ENCODE measurements around the gene HOXB7. TPM values are rescaled to one million over a fixed set of nuclear protein-coding genes. Genes with fewer than 3 reads are reported as not detected.

Gene HOXB7
- 0.34 and 0.73 TPM in 2 replicates for total RNA-seq

DNA sequence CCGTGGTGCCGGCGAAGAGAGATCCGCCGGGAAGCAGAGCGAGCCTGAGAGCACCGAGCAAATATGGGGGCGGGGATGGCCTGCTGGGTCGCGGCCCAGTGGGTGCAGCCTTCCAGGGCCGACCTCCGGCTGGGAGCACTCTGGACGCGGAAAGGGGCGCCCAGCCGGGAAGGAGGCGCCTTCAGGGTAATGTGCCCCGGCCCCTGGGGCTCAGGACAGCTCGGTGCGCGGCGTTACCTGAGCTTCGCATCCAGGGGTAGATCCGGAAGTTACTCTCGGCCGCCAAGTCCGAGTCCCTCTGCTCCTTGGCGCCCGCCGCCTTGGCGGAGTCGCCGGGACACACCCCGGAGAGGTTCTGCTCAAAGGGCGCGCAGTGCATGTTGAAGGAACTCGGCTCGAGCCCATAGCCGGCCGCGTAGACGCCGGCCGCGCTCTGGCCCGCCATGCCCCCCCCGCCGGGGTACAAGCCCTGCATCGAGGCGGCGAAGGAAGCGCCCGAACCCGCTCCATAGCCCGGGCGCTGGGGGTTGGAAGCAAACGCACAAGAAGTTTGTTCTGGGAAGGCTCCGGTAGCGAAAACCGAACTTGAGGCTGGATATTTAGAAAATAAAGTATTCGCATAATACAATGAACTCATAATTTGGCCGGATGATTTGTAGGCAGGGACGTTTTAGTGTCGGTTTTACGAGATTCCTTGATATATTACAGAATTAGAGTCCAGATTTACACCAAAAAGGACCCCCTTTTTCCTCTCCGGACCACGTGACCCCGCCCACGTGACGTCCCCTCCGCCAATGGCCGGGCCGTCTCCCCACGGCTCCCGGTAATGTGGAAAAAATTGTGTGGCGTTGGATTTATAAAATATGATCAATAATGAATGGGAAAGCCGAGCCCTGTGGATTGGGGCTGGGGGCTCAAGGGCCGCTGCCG, at the start of gene HOXB7:
Gene HOXB7, minus strand, starts transcription at position 736 of the 930 bp plus-strand sequence. Its CDS starts 99 bp downstream, at position 637.
- intact Hi-C loops (cut with micrococcal nuclease): loop anchor here (5.0 to 10.0 kb wide), 2 partner anchors 117 to 384 kb away; partner anchors contain the start of genes HOXB13 and IGF2BP1

DNA sequence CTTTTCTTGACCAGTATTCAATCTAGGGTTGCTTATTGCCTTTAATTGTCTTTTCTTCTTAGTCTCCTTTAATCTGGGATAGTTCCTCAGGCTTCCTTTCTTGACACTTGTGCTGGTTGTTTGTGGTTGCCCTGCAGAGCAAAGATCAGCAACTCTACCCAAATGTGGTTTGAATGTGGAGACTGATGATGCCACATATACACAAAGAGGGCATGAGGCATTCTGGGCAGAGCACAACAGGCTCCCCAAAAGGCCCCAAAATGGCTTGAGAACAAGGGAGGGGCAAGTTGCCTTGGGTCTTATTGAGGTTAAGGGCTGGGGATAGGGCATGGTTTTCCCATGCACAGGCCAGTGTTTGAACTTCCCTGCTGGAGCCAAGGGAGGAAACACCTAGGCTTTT, 45.1 kb upstream of the HOXB7 start:
- intact Hi-C loops (cut with micrococcal nuclease): no loop called here

DNA sequence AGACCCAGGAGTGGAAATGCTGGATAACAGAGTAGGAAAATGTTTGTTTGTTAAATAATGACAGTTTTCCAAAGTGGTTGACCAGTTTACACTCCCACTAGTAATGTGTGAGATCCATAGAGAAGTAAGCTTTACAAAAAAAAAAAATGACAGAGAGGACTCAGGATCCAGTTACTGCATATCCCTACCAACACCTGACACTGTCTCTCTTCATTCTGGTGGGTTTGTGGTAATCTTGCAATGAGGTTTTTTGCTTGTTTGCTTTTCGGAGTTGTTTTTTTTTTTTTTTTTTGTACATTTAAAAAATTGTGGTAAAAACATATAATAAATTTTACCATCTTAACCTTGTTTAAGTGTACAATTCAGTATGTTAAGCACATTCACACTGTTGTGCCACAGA, 38.9 kb upstream of the HOXB7 start:
- intact Hi-C loops (cut with micrococcal nuclease): no loop called here

DNA sequence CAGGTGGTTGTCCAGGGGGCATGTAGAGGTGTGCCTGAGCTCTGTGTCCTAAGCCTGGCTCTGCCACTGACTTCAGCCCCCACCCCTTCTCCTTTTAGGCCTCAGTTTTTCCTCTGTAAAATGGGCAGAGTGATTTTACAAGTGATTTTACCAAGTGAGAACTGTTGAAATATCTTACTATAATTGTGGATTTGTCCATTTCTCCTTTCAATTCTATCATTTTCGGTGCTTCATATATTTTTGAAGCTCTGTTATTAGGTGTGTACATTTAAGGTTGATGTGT, 37.1 kb upstream of the HOXB7 start:
- intact Hi-C loops (cut with micrococcal nuclease): no loop called here

DNA sequence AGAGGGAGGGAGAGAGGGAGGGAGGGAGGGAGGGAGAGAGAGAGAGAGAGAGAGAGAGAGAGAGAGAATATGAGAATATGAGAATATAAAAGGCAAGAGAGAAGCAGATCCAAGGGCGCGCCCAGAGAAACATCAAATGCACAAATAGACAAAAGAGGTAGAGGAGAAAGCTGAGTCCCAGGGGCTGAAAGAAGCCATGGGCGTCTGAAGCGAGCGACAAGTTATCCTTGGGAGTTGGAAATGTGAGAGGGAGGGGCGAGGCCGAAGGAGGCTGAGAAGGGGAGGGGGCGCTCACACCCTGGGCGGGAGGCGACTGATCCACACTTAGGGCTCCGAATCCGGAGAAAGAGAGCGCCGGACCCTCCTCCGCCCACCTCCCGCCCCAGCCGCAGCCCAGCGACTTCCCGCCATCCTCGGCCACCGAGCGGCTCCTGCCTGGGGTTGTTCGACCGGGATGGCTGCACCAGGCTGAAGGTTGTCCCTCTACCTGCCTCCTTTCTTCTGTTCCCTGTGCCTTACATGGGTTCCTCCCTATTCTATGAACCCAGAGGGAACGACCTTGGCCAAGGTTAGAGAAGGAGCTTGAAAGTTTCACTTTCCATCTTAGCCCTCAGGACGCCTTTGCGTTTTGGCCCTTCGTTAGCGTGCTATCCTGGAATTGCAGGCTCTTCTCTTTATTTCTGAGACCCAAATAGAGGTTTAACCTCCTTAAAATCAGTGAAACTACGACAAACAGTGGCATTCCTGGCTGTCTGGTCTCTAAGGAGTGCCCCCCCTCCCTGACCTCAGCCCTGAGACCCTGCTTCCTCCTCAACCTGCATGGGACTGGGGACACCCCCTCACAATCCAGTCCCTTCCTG, 36.5 kb upstream of the HOXB7 start:
- intact Hi-C loops (cut with micrococcal nuclease): no loop called here

DNA sequence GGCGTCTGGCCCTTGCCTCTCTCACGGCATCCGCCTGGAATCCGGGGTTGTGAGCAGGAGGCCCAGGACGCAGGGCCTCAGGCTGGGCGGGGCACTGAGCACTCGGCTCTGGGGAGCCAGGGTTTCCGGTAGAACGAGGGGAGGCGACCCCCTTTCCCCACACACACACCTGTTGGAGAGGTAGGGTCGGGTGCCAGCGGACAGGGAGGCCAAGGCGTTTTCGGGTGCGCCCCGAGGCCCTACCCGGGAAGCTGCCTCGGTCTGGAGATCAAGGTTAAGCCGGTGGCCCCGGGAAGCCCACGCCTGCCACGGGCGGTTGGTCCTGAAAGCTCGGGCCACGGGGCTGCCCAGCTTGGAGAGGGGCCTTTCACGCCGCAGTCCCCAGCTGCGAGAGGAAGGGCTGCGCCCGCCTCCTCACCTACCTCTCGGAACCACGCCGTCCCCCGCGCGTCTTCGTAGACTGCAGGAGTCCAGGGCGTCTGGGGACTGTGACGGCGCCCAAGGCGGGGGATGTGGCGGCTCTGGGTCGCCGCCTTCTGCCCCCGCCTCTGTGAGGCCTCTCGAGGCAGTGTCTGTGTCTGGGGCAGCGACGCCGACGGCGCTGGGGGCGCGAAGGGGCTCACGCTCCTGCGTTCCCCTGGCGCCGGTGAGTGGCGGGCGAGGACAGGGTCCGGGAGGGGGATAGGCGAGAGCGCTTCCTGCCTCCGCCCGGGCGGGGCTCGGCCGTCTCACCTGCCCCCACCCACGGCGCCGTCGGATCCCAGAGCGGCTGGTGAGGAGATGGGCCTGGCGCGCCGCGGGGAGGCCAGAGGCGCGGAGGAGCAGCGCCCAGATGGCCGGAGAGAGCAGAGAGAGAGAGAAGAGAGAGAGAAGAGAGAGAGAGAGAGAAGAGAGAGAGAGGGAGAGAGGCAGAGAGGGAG, 35.6 kb upstream of the HOXB7 start:
- intact Hi-C loops (cut with micrococcal nuclease): no loop called here

DNA sequence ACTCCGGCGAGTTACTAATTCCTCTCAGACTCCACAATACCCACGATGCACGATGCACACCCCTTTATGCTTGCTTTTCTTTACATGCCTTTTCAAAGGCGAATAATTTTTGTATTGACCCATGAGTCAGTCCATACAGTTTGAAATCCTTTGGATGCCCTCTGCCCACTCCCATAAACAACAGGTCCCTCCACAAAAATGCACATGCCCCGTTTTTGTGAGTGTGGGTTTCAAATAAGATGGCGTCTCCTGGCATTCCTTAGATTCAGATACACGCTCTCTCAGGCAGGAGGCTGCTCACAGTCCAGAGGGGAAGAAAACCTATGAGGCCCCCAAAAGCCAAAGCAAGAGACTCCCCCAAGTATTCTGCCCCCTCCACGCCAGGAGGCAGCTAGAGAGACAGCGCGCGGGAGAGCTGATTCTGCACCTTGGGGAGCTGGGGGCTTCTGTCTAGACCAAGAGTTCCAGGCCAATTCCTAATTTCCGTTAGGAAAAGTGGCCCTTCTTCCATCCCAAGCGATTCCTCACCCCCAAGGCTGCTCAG, 34.9 kb upstream of the HOXB7 start:
- intact Hi-C loops (cut with micrococcal nuclease): no loop called here

DNA sequence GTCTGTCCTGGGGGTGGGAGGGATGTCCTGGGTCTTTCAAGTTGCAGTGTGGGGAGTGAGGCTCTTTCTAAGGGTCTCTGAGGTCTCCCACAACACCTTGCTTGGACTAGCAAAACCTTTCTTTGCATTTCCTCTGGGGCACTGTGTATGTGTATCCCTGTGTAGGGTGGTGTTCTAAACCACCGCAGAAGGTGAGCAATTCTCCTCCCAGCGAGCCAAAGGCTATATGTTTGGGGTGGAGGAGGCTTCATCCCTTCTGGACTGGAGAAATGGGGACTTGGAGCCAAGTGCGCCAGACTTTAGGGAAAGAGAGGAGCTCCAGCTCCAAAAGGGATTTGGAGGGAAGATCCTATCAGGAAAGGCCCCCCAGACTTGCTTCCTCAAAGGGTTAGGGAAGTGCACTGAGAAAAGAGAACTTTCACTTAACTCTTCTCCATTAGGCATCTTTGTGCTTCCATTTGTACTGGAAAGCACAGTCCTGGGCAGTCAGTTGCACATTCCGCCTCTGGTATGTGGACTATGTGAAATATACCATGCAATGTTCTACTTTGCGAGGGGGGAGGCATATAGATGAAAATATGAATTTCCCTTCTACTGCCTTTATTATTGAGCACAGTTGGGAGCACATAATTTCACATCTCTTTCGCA, 34.2 kb upstream of the HOXB7 start:
- intact Hi-C loops (cut with micrococcal nuclease): loop anchor here (5.0 kb wide), 1 partner anchor 77 kb away; the partner anchor contains the start of genes PRAC1 and PRAC2

DNA sequence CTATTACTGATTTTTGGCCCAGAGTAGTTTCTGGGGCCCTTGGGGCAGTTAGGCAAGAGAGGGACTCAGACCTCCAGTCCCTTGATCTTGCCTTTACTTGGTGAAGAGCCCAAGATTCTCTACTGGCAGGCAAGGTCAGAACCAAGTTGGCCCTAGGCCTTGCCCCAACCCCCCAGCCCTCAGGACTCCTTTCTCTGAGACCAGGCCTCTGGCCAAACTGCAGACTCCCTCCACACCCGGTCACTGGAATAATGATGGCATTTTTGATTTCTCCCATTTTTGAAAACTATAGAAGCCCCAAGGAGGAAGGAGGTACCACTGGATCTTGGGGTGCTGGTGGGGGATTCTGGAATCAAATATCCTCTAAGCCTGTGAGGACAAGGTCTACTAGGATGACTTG, 33.3 kb upstream of the HOXB7 start:
- intact Hi-C loops (cut with micrococcal nuclease): loop anchor here (5.0 kb wide), 1 partner anchor 78 kb away; the partner anchor contains the start of genes PRAC1 and PRAC2

DNA sequence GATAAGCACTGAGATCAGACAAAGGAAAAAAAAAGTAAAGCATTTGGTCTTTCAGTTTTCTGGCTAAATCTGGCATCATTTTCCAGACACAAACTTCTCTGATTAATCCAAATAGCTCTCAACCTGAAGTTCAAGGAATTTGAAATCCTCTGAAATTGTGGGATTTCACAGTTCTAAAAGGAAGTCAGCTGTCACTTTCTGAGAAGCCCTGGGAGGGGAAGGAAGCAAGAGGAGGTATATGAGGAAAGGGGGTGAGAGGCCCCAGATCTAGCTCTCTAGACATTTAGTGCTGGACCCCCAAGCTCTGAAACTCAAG, 32.8 kb upstream of the HOXB7 start:
- intact Hi-C loops (cut with micrococcal nuclease): loop anchor here (5.0 kb wide), 1 partner anchor 79 kb away; the partner anchor contains the start of genes PRAC1 and PRAC2

DNA sequence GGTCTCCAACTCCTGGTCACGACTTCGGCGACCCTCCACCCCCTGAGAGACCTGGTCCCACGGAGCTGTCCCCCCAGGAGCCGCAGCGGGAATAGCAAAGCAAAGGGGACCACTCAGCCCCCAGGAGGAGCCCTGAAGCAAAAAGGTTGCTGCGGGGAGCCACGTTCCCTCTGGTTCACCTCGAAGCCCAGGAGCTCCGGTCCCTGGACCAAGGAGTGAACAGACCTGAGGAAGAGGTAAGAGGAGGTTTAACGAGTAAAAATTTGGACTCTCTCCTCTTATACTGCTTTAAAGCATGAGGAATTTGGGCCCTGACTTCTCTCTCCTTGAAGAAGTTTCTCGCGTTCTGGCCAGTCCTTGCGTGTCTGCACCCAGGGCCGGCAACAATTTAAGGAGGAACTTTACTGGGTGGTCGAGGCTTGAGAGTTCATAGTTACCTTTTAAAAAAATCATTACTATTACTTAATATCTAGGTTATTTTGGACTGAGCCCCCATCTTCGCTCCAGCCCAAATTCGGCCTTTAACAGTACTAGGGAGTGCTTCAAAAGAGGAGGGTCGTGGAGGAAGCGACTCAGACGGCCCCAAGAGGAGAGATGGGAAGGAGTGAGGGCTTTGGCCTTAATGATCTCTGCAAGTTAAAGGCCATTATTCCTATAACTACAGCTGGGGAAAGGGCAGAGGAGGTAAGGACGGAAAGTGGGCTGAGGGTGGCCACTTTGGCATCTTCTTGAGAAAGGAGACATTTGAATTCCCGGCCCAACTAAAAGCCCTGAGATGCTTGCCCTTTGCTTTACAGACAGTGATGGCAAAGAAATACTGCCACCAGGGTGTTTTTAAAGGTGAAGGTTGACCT, 32.3 kb upstream of the HOXB7 start:
- intact Hi-C loops (cut with micrococcal nuclease): loop anchor here (5.0 kb wide), 1 partner anchor 79 kb away; the partner anchor contains the start of genes PRAC1 and PRAC2

DNA sequence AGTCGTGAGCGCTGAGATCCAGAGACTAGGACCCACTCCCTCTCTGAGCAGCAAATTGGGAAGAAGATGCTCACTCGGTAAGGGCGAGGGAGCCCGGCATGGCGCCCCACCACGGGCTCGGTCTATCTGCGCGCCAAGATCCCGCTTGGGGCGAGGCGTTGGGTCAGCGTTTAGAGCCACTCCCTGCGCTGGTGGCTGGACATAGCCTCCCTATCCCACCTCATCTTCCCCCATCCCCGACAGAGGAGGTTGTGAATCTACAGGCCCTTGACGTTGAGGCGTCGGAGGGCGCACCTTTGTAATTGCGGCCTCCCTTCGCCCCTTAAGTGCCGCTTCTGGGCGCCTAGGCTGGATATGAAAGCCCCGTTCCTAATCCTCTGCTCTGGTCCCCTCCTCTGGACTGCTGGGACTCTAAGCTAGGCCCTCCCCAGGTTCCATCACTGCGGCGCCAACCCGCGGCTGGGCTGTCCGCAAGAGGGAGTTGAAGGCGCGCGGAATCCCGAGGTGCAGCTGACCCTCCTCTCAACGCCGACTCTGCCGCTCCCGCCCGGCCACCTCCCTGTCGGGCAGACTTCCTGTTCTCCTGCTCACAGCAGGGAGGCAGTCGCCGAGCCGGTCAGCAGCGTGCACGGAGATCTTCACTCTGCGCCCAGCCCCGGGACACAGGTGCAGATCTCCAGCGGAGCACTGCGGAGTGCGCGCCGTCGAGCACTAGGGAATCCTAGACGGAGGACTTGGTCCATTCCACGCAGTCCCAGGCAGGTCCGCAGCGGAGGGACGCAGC, 31.4 kb upstream of the HOXB7 start:
- intact Hi-C loops (cut with micrococcal nuclease): loop anchor here (5.0 kb wide), 1 partner anchor 80 kb away; the partner anchor contains the start of genes PRAC1 and PRAC2

DNA sequence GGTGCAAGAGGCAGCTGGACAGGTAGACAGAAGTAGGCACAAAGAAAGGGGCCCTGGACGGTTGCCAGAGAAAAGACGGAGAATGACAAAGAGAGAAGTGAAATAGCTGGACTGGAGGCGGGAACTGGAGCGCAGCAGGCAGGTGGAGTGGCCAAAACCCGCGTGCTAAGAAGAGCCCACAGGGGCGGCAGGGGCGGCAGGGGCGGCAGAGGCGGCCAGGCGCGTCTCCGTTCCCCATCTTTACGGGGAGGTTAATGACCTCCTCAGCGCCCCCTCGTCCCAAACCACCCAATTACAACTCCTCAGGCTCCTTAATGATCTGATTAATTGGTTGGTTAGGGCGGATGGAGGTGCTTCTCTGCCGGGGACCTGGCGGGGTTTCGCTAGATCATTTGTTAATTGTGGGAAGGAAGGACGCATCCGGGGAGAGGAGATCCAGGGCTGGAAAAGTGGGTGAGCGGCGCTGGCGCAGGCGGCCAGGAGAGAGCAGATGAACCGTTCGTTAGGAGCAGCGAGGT, 30.8 kb upstream of the HOXB7 start:
- intact Hi-C loops (cut with micrococcal nuclease): loop anchor here (5.0 kb wide), 1 partner anchor 81 kb away; the partner anchor contains the start of genes PRAC1 and PRAC2

DNA sequence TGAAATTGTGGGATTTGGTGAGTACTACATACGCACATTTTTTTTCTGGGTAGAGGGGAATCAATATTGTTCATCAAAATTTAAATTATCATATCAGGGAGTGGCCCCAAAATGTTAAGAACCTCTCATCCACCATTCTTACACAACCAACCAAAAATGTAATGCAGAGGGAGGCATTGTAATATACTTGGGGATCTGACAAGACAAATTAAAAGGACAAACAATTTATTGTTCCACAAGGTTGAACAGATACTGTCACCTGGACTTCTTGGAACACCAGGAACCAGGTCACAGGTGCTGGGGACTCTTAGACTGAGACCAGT, 30.0 kb upstream of the HOXB7 start:
- intact Hi-C loops (cut with micrococcal nuclease): loop anchor here (5.0 kb wide), 1 partner anchor 81 kb away; the partner anchor contains the start of genes PRAC1 and PRAC2

DNA sequence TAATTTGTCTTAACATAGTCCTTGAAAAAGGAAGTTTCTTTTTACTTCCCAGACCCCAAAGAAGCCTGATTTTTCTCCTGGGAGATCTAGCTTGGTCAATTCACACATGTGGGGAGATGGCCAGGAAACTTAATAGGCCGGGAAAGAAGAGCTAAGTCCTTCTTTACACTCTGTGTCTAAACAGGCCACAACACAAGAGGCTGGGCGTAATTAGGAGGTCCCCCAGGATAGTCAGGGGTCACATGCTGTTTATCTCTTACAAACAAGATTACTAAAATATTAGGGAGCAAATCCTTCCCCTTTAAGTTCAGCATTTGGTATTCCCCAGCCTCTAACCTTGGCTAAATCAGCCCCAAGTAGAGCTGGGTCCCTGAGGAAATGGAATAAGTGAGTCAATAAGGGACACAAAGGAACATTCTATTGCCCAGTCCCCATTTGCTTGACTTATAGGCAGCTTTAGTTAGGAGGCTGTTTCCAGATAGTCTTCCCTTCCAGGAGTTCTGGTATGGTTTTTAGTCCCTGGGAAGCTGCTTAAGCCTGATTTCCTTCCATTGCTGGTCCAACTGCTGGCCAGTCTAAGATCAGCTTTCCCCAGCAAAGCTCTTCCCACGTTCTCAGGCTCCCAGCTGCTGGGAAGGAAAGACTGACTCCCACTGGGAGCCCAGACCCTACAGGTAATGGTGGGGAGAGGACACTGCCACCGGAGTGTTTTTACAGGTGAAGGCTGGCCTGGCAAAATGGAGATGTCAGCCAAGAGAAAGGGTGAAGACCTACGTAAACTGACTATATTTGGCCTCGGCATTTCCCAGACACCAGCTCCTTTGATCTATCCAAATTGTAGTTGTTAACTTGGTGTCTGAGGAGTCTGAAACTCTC, 29.4 kb upstream of the HOXB7 start:
- intact Hi-C loops (cut with micrococcal nuclease): loop anchor here (5.0 kb wide), 1 partner anchor 82 kb away; the partner anchor contains the start of genes PRAC1 and PRAC2

DNA sequence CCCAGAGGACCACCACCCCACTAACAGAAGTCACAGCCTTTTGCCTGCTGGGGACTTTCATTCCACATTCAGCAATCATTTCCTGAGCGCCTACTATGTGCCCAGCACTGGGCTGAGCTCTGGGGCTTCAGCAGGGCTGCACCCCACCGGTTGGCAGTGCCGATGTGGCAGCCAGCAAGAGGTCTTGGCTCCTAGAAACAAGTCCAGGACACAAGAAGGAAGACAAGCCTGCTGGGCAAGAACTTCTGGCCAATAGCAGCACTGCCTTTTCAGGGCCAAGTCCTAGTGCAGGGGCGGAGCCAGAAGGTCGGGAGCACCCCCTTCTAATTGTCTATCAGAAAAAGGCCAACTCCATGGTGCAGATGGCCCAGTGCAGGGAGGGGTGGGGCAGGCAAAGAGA, 28.3 kb upstream of the HOXB7 start:
- intact Hi-C loops (cut with micrococcal nuclease): no loop called here

All from T-helper 2 cell treated with Interferon-gamma antibody and Interleukin-4, amounts not matched to agents 100 ng/mL and 5 ng/mL, for 36 hours (primary cell).